Lower leg skin (tissue), 4 donors: Measurements from ENCODE around the gene ANKRD49. TPM values are rescaled to one million over a fixed set of nuclear protein-coding genes. Genes with fewer than 3 reads are reported as not detected.

ENCODE experiments used
- DNase-seq, 2 donors: peaks; one replicate each; pipeline ENCODE4 v3.0.0-alpha.2; 2019; ENCODE audit warnings: low spot score in 2 of 2
- H3K4me3 ChIP-seq: fragments of 200-600 bp; sonication (generic); 2 replicates; pipeline ENCODE4 v1.5.1; 2017; ENCODE audit warnings: mild to moderate bottlenecking, low read depth; ENCODE audit not compliant: poor library complexity, severe bottlenecking
- CTCF ChIP-seq, 3 donors: fragments of 450-650 bp; IDR thresholded peaks; one replicate each; pipeline ENCODE4 v1.5.1; 2016; ENCODE audit warnings: antibody characterized with exemption in 3 of 3, mild to moderate bottlenecking in 3 of 3, moderate library complexity in 2 of 3
- POLR2A ChIP-seq, 2 donors: fragments of 450-650 bp; IDR thresholded peaks; one replicate each; pipeline ENCODE4 v1.6.1; 2016 to 2017; ENCODE audit warnings: antibody characterized with exemption in 2 of 2, mild to moderate bottlenecking in 1 of 2, moderate library complexity in 1 of 2
- WGBS, 2 donors: methylation state at CpG; one replicate each; pipeline ENCODE4 v1.1.5; 2018; 5-methylcytosine and 5-hydroxymethylcytosine counted together
- intact Hi-C: fragments of 100-400 bp; cut with DNase I; formaldehyde crosslinking; loops from one replicate; pipeline ENCODE4 v1.15.0; 2023; ENCODE audit warnings: low total_unique reads
- total RNA-seq, 4 donors: library from RNA; depleted of rRNA; stranded (reverse); fragments of >200 nt; gene quantifications; one replicate each; pipeline ENCODE4 v1.1.0, GENCODE V29; 2016

The ANKRD49 gene
- total RNA-seq, 4 donors from 2014 or later, result 7.1 to 19.6 (median 15.4) TPM

DNA sequence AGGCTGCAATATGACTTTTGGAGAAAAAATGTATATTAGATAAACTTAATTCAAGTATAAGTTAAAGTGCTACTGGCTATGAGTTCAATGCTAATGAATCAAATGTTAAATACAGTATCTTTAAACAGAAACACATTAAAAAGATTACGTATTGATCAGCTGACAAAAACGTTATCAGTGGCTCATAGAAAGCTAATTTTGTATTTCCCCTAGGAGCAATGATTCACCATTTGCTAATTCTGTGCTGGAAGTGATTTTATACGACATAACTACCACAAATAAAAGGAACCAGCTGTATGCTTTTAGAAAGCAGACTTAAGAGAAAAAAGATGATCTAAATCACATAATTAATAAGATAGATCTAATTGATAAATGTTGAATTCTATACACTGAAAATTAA, 43.7 kb upstream of the ANKRD49 start:
- intact Hi-C loops, result no loop called here
- WGBS, 2 donors, result 41 to 46% methylated on average over 3 of the region's 3 CpGs
- no peak overlapping the region for H3K4me3 ChIP-seq
- TF ChIP-seq CTCF (IDR thresholded peaks at IDR 0.05), result no peak
- no peak for TF ChIP-seq POLR2A (IDR thresholded peaks at IDR 0.05)
- DNase-seq, result no peak

DNA sequence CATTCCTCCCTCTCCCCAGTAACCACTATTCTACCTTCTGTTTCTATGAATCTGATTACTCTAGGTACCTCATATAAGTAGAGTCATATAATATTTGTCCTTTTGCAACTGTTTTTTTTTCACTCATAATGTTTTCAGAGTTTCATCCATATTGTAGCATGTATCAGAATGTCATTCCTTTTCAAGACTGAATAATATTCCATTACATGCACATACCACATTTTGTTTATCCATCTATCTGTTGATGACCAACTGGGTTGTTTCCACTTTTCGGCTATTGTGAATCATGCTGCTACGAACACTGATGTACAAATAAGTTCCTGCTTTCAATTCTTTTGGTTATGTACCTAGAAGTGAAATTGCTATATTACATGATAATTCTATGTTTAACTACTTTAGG, 40.8 kb upstream of the ANKRD49 start:
- no peak overlapping the region for H3K4me3 ChIP-seq
- TF ChIP-seq CTCF (IDR thresholded peaks at IDR 0.05) (no peak), POLR2A (IDR thresholded peaks at IDR 0.05) (no peak)
- WGBS, 2 donors, result 94 to 98% methylated on average over 2 of the region's 2 CpGs
- intact Hi-C loops, result no loop called here
- DNase-seq, result no peak

- 95 to 98% methylated on average over 2 of the region's 2 CpGs for WGBS, 2 donors
- intact Hi-C loops, result no loop called here
- TF ChIP-seq CTCF (IDR thresholded peaks at IDR 0.05) (no peak), POLR2A (IDR thresholded peaks at IDR 0.05) (no peak)
Measured at GRCh38 chr11:94454301-94454700, 39.5 kb upstream of the ANKRD49 start.

GRCh38 chr11:94455861-94456260, 37.9 kb upstream of the ANKRD49 start:
- no peak overlapping the region for H3K4me3 ChIP-seq
- intact Hi-C loops, result no loop called here
- no peak for DNase-seq
- TF ChIP-seq POLR2A (IDR thresholded peaks at IDR 0.05) (no peak), CTCF (IDR thresholded peaks at IDR 0.05) (no peak)
- 64 to 65% methylated on average over 1 of the region's 1 CpG for WGBS, 2 donors

More at GRCh38 chr11:94454301-94454700, 39.5 kb upstream of the ANKRD49 start:
- H3K4me3 ChIP-seq, result no peak overlapping the region
- DNase-seq, result no peak

- TF ChIP-seq CTCF (IDR thresholded peaks at IDR 0.05) (no peak), POLR2A (IDR thresholded peaks at IDR 0.05) (no peak)
- DNase-seq, result no peak
- H3K4me3 ChIP-seq, result no peak overlapping the region
- WGBS, 2 donors, result 79 to 80% methylated on average over 4 of the region's 4 CpGs
- intact Hi-C loops, result no loop called here
Measured at GRCh38 chr11:94457118-94458029, 36.4 kb upstream of the ANKRD49 start.
